ENCODE data around the gene GRID2IP. TPM values are rescaled to one million over a fixed set of nuclear protein-coding genes. Genes with fewer than 3 reads are reported as not detected.

GRID2IP gene
- total and polyA plus RNA-seq, 2 of the 13 experiments (the other 11 are each of a cell fraction or from before 2014, with no cell fraction given) = 0.03 TPM; not detected in 1

DNA sequence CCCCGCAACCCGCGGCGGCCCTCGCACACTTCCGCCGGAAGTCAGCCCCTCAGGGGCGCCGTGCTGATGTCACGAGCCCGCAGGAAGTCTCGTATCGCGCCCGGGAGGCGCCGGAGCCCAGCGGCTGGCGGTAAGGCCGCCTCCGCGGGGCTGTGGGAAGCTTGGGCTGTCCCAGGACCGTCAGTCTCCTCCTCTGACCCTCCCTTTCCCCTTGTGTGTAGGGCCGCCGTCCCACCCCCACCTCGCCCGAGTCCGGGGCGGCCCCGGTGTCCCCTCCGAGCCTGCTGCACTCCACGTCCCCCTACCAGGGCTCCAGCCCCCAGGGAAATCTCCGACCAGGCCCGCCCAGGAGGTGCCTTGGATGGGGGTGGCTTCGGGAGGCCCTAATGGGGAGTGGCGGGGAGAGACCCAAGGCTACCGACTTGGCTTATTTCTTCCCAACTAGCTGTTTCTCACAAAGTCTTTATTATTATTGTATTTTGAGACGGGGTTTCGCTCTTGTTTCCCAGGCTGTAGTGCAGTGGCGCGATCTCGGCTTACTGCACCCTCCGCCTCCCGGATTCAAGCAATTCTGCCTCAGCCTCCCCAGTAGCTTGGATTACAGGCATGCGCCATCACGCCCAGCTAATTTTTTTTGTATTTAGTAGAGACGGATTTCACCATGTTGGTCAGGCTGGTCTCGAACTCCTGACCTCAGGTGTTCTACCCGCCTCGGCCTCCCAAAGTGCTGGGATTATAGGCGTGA is 26.3 kb upstream of the GRID2IP start, which contains the start of gene ZDHHC4 (continued):
- TF ChIP-seq, protein P1, sequence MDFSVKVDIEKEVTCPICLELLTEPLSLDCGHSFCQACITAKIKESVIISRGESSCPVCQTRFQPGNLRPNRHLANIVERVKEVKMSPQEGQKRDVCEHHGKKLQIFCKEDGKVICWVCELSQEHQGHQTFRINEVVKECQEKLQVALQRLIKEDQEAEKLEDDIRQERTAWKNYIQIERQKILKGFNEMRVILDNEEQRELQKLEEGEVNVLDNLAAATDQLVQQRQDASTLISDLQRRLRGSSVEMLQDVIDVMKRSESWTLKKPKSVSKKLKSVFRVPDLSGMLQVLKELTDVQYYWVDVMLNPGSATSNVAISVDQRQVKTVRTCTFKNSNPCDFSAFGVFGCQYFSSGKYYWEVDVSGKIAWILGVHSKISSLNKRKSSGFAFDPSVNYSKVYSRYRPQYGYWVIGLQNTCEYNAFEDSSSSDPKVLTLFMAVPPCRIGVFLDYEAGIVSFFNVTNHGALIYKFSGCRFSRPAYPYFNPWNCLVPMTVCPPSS (IDR thresholded peaks at IDR 0.05) = no peak
- TF ChIP-seq ZNF33B (CRISPR knock-in tag; IDR thresholded peaks at IDR 0.05) (no peak), ZBTB43 (CRISPR knock-in tag; conservative IDR thresholded peaks at IDR 0.05) (peak; percentile 59; the same call in 1 of the 2 replicates), KDM4B (CRISPR knock-in tag; IDR thresholded peaks at IDR 0.05) (peak; percentile 95; the same call in 1 of the 2 replicates), MTA3 (CRISPR knock-in tag; IDR thresholded peaks at IDR 0.05) (no peak), MYC (CRISPR knock-in tag; IDR thresholded peaks at IDR 0.05; ENCODE audit: borderline replicate concordance) (peak; percentile 78), RORA (CRISPR knock-in tag; IDR thresholded peaks at IDR 0.05) (no peak), ZNF589 (CRISPR knock-in tag; conservative IDR thresholded peaks at IDR 0.05) (0 out of 2 replicates have a peak, but pooled peaks have one; percentile 35), ZNF746 (CRISPR knock-in tag; IDR thresholded peaks at IDR 0.05) (no peak), ZSCAN9 (CRISPR knock-in tag; IDR thresholded peaks at IDR 0.05; ENCODE audit: borderline replicate concordance) (peak; percentile 84), PLSCR1 (CRISPR knock-in tag; IDR thresholded peaks at IDR 0.05; ENCODE audit: borderline replicate concordance) (no peak), ZNF451 (CRISPR knock-in tag; IDR thresholded peaks at IDR 0.05) (0 out of 2 replicates have a peak, but pooled peaks have one; percentile 18), HNRNPH1 (optimal IDR thresholded peaks at IDR 0.05; ENCODE audit: low read depth, low read length) (peak; percentile 32), RBM22 (optimal IDR thresholded peaks at IDR 0.05; ENCODE audit: low read length) (peak; percentile 57), ZSCAN21 (CRISPR knock-in tag; IDR thresholded peaks at IDR 0.05; ENCODE audit: borderline replicate concordance) (peak; percentile 79; the same call in 1 of the 2 replicates), KDM6A (CRISPR knock-in tag; IDR thresholded peaks at IDR 0.05; ENCODE audit: low read depth) (no peak), HES4 (CRISPR knock-in tag; IDR thresholded peaks at IDR 0.05; ENCODE audit: borderline replicate concordance) (no peak), ZNF784 (CRISPR knock-in tag; IDR thresholded peaks at IDR 0.05; ENCODE audit: borderline replicate concordance) (no peak), ZZZ3 (CRISPR knock-in tag; IDR thresholded peaks at IDR 0.05; ENCODE audit: borderline replicate concordance) (no peak)
- TF ChIP-seq, protein P2, sequence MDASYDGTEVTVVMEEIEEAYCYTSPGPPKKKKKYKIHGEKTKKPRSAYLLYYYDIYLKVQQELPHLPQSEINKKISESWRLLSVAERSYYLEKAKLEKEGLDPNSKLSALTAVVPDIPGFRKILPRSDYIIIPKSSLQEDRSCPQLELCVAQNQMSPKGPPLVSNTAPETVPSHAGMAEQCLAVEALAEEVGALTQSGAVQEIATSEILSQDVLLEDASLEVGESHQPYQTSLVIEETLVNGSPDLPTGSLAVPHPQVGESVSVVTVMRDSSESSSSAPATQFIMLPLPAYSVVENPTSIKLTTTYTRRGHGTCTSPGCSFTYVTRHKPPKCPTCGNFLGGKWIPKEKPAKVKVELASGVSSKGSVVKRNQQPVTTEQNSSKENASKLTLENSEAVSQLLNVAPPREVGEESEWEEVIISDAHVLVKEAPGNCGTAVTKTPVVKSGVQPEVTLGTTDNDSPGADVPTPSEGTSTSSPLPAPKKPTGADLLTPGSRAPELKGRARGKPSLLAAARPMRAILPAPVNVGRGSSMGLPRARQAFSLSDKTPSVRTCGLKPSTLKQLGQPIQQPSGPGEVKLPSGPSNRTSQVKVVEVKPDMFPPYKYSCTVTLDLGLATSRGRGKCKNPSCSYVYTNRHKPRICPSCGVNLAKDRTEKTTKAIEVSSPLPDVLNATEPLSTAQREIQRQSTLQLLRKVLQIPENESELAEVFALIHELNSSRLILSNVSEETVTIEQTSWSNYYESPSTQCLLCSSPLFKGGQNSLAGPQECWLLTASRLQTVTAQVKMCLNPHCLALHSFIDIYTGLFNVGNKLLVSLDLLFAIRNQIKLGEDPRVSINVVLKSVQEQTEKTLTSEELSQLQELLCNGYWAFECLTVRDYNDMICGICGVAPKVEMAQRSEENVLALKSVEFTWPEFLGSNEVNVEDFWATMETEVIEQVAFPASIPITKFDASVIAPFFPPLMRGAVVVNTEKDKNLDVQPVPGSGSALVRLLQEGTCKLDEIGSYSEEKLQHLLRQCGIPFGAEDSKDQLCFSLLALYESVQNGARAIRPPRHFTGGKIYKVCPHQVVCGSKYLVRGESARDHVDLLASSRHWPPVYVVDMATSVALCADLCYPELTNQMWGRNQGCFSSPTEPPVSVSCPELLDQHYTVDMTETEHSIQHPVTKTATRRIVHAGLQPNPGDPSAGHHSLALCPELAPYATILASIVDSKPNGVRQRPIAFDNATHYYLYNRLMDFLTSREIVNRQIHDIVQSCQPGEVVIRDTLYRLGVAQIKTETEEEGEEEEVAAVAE (CRISPR knock-in tag; IDR thresholded peaks at IDR 0.05; ENCODE audit: borderline replicate concordance) = peak; percentile 71; the same call in 1 of the 2 replicates
